Frontal cortex (tissue), 4 donors: ENCODE measurements around the gene HMGN5. TPM values are rescaled to one million over a fixed set of nuclear protein-coding genes. Genes with fewer than 3 reads are reported as not detected.
A peak's percentile ranks its signal among the peaks of the same experiment; 100 is the strongest.

Source experiments
- DNase-seq, 2 donors: peaks; one replicate each; pipeline ENCODE4 v3.0.0; 2012; ENCODE audit warnings: low spot score in 2 of 2
- FAIRE-seq: peaks from 2 replicates; lab custom pipeline; 2012; peaks lifted over from hg19 to GRCh38; lab: Jason Lieb, UNC
- total RNA-seq: library from RNA; depleted of rRNA; stranded (reverse); fragments of >200 nt; gene quantifications from one replicate; pipeline ENCODE4 v1.2.3, GENCODE V29; 2014
- donor health status: control.
- donor health status: control.
- donor health status: control.

Gene HMGN5
- 0.41 TPM for total RNA-seq

GRCh38 chrX:81201671-81202455, at the start of gene HMGN5, which contains the start of gene SH3BGRL:
HMGN5 (minus strand) TSS chrX:81201913; CDS start chrX:81121549, 80,364 bp downstream.
SH3BGRL (plus strand) TSS chrX:81202102; CDS start chrX:81202201, 99 bp downstream.
- FAIRE-seq, result no peak

GRCh38 chrX:81241753-81242152, 40.0 kb upstream of the HMGN5 start:
- no peak for DNase-seq
- FAIRE-seq, result no peak

More at GRCh38 chrX:81201671-81202455, at the start of gene HMGN5, which contains the start of gene SH3BGRL:
- peak; percentile 5 to 27 for DNase-seq

- FAIRE-seq (no peak), DNase-seq (no peak)
These were observed 39.1 kb upstream of the HMGN5 start for GRCh38 chrX:81240701-81241331.

GRCh38 chrX:81238166-81238565, 36.5 kb upstream of the HMGN5 start:
- FAIRE-seq, result no peak
- DNase-seq, result no peak

- no peak for FAIRE-seq
- DNase-seq, result no peak
These were observed 35.8 kb upstream of the HMGN5 start for GRCh38 chrX:81237516-81237915.

GRCh38 chrX:81232218-81232617, 30.5 kb upstream of the HMGN5 start:
- FAIRE-seq (no peak), DNase-seq (no peak)

GRCh38 chrX:81231476-81231875, 29.8 kb upstream of the HMGN5 start:
- no peak for DNase-seq
- FAIRE-seq, result no peak

- FAIRE-seq (no peak), DNase-seq (no peak)
These were observed 28.2 kb upstream of the HMGN5 start for GRCh38 chrX:81229901-81230300.

- FAIRE-seq, result no peak
- no peak for DNase-seq
These were observed 27.5 kb upstream of the HMGN5 start for GRCh38 chrX:81229229-81229628.

GRCh38 chrX:81215685-81216084, 14.0 kb upstream of the HMGN5 start:
- DNase-seq, result no peak
- FAIRE-seq, result no peak

- FAIRE-seq (no peak), DNase-seq (no peak)
These were observed 7.2 kb upstream of the HMGN5 start for GRCh38 chrX:81208916-81209315.

- DNase-seq, result no peak
- no peak for FAIRE-seq
These were observed 4.8 kb upstream of the HMGN5 start for GRCh38 chrX:81206476-81206875.

- FAIRE-seq (no peak), DNase-seq (no peak)
These were observed 3.8 kb upstream of the HMGN5 start for GRCh38 chrX:81205551-81205950.

GRCh38 chrX:81202943-81203342, 1.2 kb upstream of the HMGN5 start:
- FAIRE-seq (no peak), DNase-seq (no peak)

GRCh38 chrX:81202456-81202819, 725 bp upstream of the HMGN5 start:
- DNase-seq (no peak), FAIRE-seq (no peak)

GRCh38 chrX:81201071-81201470, 642 bp downstream of the HMGN5 start:
- FAIRE-seq (no peak), DNase-seq (no peak)

- no peak for DNase-seq
- no peak for FAIRE-seq
These were observed 6.0 kb downstream of the HMGN5 start for GRCh38 chrX:81195712-81196111.

GRCh38 chrX:81195259-81195658, 6.5 kb downstream of the HMGN5 start:
- DNase-seq (no peak), FAIRE-seq (no peak)

- peak in 1 of 2 donors; percentile 5 for DNase-seq
- peak; percentile 74 for FAIRE-seq
These were observed 27.4 kb downstream of the HMGN5 start for GRCh38 chrX:81174286-81174685.

- DNase-seq, result no peak
- no peak for FAIRE-seq
These were observed 33.3 kb downstream of the HMGN5 start for GRCh38 chrX:81168391-81168790.
